Peyer's patch (tissue), 4 donors: ENCODE results near the gene IRF5.

Source experiments
- POLR2A ChIP-seq, 2 donors: fragments of 450-650 bp; IDR thresholded peaks; one replicate each; pipeline ENCODE4 v1.5.1; 2017; ENCODE audit warnings: antibody characterized with exemption in 2 of 2, mild to moderate bottlenecking in 2 of 2, moderate library complexity in 2 of 2
- TF ChIP-seq, protein P1 (sequence below), 6 experiments: fragments of 450-650 bp in 4 of 6; fragments of 200-600 bp in 2 of 6; sonication (generic) in 1 of 6; IDR thresholded peaks; one replicate each; pipeline ENCODE4 v1.5.1; 2017 to 2019; ENCODE audit warnings: antibody characterized with exemption in 6 of 6, mild to moderate bottlenecking in 3 of 6, moderate library complexity in 1 of 6

DNA sequence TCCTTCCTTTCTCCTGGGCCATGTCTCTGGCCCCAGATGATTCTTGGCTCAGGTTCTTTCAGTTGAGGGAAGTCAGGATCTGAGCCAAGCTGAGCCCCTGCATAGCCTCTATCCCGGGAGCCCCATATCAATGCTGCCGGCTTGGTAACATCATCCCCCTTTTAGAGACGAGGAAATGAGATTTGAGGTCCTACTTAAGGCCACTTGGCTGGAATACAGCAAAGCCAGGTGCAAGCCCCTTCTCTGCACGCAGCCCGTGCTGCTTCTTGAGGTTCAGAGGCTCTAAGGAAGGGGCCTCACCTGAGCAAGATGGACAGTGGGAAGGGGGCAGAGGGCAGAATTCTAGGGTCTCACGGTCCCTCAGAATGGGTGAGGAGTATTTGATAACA lies 2.4 kb upstream of the IRF5 start:
- TF ChIP-seq, protein P1, sequence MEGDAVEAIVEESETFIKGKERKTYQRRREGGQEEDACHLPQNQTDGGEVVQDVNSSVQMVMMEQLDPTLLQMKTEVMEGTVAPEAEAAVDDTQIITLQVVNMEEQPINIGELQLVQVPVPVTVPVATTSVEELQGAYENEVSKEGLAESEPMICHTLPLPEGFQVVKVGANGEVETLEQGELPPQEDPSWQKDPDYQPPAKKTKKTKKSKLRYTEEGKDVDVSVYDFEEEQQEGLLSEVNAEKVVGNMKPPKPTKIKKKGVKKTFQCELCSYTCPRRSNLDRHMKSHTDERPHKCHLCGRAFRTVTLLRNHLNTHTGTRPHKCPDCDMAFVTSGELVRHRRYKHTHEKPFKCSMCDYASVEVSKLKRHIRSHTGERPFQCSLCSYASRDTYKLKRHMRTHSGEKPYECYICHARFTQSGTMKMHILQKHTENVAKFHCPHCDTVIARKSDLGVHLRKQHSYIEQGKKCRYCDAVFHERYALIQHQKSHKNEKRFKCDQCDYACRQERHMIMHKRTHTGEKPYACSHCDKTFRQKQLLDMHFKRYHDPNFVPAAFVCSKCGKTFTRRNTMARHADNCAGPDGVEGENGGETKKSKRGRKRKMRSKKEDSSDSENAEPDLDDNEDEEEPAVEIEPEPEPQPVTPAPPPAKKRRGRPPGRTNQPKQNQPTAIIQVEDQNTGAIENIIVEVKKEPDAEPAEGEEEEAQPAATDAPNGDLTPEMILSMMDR (IDR thresholded peaks at IDR 0.05), result no peak
- no peak for TF ChIP-seq POLR2A (IDR thresholded peaks at IDR 0.05)
